ENCODE measurements around the gene SATB2.
A peak's percentile ranks its signal among the peaks of the same experiment; 100 is the strongest.

SATB2 gene

DNA sequence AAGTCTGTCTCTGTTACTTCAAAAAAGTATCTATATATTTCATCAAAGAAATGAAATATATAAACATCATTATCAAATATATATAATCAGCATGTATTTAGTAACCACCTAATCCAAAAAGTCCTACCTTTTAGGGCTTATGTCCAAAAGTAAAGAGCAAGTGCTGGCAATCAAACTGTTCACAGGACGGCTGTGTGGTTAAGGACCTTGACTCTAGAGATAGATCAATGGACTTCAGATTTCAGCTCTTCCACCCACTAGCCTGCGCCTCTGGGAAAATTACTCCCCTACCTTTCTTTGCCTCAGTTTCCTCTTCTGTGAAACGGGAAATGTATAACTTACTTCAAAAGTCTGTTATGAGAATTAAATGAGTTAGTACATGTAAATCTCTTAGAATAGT lies 29.4 kb downstream of the SATB2 start:
- TF ChIP-seq, protein P1, sequence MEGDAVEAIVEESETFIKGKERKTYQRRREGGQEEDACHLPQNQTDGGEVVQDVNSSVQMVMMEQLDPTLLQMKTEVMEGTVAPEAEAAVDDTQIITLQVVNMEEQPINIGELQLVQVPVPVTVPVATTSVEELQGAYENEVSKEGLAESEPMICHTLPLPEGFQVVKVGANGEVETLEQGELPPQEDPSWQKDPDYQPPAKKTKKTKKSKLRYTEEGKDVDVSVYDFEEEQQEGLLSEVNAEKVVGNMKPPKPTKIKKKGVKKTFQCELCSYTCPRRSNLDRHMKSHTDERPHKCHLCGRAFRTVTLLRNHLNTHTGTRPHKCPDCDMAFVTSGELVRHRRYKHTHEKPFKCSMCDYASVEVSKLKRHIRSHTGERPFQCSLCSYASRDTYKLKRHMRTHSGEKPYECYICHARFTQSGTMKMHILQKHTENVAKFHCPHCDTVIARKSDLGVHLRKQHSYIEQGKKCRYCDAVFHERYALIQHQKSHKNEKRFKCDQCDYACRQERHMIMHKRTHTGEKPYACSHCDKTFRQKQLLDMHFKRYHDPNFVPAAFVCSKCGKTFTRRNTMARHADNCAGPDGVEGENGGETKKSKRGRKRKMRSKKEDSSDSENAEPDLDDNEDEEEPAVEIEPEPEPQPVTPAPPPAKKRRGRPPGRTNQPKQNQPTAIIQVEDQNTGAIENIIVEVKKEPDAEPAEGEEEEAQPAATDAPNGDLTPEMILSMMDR (IDR thresholded peaks at IDR 0.05; ENCODE audit: low read depth, low read length) = no peak
- H3K4me3 ChIP-seq (replicated peaks in 1 of 2; ENCODE audit: low read depth in 2 of 2, low read length in 2 of 2) = no peak overlapping the region
- DNase-seq (ENCODE audit: low read depth in 2 of 2) = no peak

DNA sequence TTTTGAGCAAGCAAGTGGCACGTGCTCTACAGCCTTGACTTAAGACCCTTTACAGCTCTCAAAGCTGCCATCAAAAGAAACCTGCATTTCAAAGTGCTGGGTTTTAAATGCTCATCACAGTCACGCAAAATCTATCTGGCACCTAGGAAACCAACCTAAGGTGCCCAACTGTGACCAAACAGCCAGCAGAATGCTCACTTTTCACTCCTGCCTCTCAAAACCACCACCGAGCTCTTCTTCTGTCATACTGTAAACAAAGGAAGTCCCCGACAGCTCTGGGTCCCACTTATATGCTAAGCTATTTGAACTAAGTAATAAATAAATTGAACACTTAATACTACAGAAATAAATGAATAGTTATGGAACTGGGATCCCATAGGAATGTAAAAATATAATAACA lies 33.6 kb downstream of the SATB2 start:
- DNase-seq (ENCODE audit: low read depth in 2 of 2) = no peak
- no peak overlapping the region for H3K4me3 ChIP-seq (replicated peaks in 1 of 2; ENCODE audit: low read depth in 2 of 2, low read length in 2 of 2)
- TF ChIP-seq, protein P1 (IDR thresholded peaks at IDR 0.05; ENCODE audit: low read depth, low read length) = no peak

DNA sequence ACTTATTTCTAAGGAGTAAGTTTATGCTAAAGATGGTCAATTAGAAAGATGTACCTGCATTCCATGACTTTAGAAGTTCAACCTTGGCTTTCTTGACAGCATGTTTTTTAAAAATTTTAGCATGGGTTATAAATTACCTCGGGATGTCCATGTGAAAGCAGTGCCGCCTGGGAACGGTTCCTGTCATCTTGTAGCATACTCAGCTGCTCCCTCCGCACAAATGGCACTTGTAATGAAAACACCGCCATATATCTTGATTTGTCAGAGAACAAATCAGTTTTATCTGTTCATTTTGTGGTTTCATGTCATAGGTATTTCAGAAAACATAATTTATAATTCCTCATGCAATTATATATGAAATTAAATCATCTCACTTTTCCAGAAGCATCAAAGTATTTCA lies 38.3 kb downstream of the SATB2 start:
- H3K4me3 ChIP-seq (replicated peaks in 1 of 2; ENCODE audit: low read depth in 2 of 2, low read length in 2 of 2) = no peak overlapping the region
- TF ChIP-seq, protein P1 (IDR thresholded peaks at IDR 0.05; ENCODE audit: low read depth, low read length) = no peak
- DNase-seq (ENCODE audit: low read depth in 2 of 2) = no peak

DNA sequence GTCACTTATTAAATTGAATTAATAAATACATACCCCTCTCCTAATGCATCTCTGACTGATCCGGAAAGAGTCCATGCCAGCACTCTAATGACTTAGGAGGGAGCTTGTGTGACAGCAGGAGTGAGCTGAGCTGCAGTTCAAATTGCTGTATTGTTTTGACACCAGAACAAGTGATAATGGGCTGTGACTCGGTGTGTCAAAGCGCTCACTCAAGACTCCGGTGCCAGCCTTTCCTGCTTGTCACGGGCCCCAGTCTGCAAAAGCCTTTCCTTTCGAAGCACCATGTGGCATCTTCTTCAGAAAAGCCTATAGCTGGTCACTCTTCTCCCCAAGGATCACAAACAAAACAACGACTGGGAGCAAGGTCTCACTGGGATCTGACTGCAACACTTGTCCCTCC lies 43.3 kb downstream of the SATB2 start:
- TF ChIP-seq, protein P1 (IDR thresholded peaks at IDR 0.05; ENCODE audit: low read depth, low read length) = no peak
- H3K4me3 ChIP-seq (replicated peaks in 1 of 2; ENCODE audit: low read depth in 2 of 2, low read length in 2 of 2) = no peak overlapping the region
- no peak for DNase-seq (ENCODE audit: low read depth in 2 of 2)

DNA sequence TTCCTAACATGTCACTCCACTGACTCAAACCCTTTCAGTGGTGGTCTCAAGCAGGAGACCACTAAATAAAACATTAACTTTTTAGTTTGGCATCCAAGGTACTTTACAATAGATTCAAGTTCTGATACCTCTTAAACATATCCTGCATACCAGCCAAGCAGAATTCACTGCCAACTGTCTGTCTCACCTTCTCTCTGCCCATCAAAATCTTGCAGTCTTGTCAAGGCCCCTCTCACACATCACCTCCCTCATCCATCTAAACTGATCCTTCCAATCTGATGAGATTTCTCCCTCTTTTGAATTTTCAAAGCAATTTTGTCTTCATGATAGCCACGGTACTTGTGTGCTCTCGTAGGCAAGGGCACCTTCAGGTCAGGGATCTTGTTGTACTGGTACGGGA lies 43.7 kb downstream of the SATB2 start:
- no peak for DNase-seq (ENCODE audit: low read depth in 2 of 2)
- TF ChIP-seq, protein P1 (IDR thresholded peaks at IDR 0.05; ENCODE audit: low read depth, low read length) = no peak
- no peak overlapping the region for H3K4me3 ChIP-seq (replicated peaks in 1 of 2; ENCODE audit: low read depth in 2 of 2, low read length in 2 of 2)

DNA sequence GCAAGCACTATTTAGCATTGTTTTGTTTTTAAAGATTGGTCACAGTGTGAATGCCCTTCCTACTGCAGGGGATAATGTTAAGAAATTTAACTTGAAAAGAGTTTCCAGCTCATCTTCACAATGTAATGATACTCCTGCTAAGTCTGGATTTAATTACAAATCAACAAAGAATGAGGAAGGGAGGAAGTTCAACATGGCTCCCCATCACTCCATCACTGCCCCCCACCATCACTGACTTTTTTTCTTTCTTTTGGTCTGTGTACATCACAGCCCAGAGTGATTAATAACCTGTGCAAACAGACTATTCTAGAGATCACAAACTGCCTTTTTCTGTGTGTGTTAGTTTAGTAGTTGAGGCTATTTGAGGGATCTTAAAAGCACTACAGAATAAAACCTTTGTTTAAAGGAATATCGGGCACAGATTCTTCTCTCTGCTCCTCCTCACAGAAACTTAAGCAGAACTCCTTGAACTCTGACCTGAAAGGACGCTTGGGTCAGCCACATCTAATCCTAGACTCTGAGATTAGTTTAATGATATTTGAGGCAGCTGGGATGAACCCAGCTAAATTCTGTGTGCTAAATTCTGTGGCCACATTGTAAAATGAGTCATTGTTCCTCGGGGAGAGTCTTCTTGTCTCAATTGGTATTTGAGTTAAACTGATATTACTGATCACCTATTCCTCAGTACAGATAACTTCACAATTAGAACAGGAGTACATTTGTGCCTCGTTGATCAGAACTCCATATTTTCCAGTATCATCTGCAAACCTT lies 47.8 kb downstream of the SATB2 start:
- DNase-seq (ENCODE audit: low read depth in 2 of 2) = peak in 1 of 2 donors; percentile 28
- H3K4me3 ChIP-seq (replicated peaks in 1 of 2; ENCODE audit: low read depth in 2 of 2, low read length in 2 of 2) = no peak overlapping the region
- TF ChIP-seq, protein P1 (IDR thresholded peaks at IDR 0.05; ENCODE audit: low read depth, low read length) = no peak

DNA sequence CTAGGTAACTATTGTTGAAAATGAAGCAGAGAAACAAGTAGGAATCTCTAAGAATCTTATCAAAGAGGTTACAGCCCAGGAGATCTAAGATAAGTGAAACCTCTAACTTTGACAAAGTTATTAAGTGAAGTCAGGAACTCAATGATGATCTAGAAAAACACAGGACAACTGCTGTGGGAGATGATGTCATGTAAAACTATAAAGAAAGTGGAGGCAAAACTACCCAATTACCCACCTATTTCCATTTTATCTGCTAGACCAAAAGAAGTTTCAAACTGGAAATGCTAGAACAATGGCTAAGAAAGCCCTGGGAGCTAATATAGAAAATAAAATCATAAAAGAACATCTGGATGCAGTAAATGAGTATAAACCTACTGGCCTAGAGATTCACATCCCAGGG lies 50.3 kb downstream of the SATB2 start:
- TF ChIP-seq, protein P1 (IDR thresholded peaks at IDR 0.05; ENCODE audit: low read depth, low read length) = no peak
- no peak overlapping the region for H3K4me3 ChIP-seq (replicated peaks in 1 of 2; ENCODE audit: low read depth in 2 of 2, low read length in 2 of 2)
- no peak for DNase-seq (ENCODE audit: low read depth in 2 of 2)
